Mammary epithelial cell (primary cell): ENCODE data around the gene C4orf36.

Experiments used
- EZH2 ChIP-seq: IDR thresholded peaks from 2 replicates; pipeline ENCODE4 v1.6.1; 2012; ENCODE audit warnings: low read length, inconsistent platforms, borderline replicate concordance
- TF ChIP-seq, protein P1 (sequence below), 2 donors: IDR thresholded peaks in 1 of 2; conservative IDR thresholded peaks in 1 of 2; 2 replicates each; pipeline ENCODE4 v1.5.1; 2011 to 2012; ENCODE audit warnings: inconsistent platforms in 2 of 2, low read length in 2 of 2, mild to moderate bottlenecking in 2 of 2, control low read depth in 1 of 2, low read depth in 1 of 2; ENCODE audit not compliant: insufficient read depth in 1 of 2; ENCODE audit errors: extremely low read depth in 1 of 2

DNA sequence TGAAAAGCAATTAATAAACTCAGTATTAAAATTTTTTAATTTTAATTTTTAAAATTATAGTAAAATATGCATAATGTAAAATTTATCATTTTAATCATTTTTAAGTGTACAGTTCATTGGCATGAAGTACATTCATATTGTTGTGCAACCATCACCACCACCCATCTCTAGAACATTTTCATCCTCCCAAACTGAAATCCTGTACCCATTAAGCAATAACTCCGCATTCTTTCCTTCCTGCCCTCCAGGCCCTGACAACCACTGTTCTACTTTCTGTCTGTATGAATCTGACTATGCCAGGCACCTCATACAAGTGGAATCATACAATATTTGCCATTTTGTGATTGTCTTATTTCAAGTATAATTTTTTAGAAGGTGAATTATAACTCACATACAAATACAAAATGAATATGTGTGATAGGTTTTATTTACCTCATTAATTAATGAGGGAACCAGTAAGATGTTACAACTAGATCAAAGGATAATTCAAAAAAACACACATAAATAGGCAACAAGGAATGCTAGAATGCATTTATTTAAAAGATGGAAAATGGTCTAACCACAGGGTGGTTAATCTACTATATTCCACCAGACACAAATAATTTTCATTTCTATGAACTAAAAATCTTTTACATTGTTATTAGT lies 29.5 kb upstream of the C4orf36 start:
- TF ChIP-seq, protein P1, sequence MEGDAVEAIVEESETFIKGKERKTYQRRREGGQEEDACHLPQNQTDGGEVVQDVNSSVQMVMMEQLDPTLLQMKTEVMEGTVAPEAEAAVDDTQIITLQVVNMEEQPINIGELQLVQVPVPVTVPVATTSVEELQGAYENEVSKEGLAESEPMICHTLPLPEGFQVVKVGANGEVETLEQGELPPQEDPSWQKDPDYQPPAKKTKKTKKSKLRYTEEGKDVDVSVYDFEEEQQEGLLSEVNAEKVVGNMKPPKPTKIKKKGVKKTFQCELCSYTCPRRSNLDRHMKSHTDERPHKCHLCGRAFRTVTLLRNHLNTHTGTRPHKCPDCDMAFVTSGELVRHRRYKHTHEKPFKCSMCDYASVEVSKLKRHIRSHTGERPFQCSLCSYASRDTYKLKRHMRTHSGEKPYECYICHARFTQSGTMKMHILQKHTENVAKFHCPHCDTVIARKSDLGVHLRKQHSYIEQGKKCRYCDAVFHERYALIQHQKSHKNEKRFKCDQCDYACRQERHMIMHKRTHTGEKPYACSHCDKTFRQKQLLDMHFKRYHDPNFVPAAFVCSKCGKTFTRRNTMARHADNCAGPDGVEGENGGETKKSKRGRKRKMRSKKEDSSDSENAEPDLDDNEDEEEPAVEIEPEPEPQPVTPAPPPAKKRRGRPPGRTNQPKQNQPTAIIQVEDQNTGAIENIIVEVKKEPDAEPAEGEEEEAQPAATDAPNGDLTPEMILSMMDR (conservative IDR thresholded peaks at IDR 0.05 in 1 of 2, IDR thresholded peaks at IDR 0.05 in 1 of 2; ENCODE audit: extremely low read depth in 1 of 2, insufficient read depth in 1 of 2, low read depth in 1 of 2, low read length in 2 of 2): no peak
- no peak for TF ChIP-seq EZH2
